Transverse colon (tissue), 4 donors: ENCODE measurements around the gene WNT11. TPM values are rescaled to one million over a fixed set of nuclear protein-coding genes. Genes with fewer than 3 reads are reported as not detected.

Experiments
- DNase-seq: peaks from one replicate; pipeline ENCODE4 v3.0.0-alpha.2; 2019
- H3K27ac ChIP-seq, 4 donors: fragments of 200-600 bp; sonication (generic); 2 replicates each; pipeline ENCODE4 v1.5.1; 2016 to 2018; ENCODE audit warnings: inconsistent platforms in 4 of 4
- H3K27me3 ChIP-seq: fragments of 200-600 bp; sonication (generic); 2 replicates; pipeline ENCODE4 v1.5.1; 2017; ENCODE audit warnings: inconsistent platforms
- H3K36me3 ChIP-seq, 4 donors: fragments of 200-600 bp; sonication (generic); 2 replicates each; pipeline ENCODE4 v1.5.1; 2017 to 2019; ENCODE audit warnings: inconsistent platforms in 4 of 4
- H3K4me1 ChIP-seq, 4 donors: fragments of 200-600 bp; sonication (generic); 2 replicates each; pipeline ENCODE4 v1.5.1; 2017 to 2020; ENCODE audit warnings: inconsistent platforms in 4 of 4
- H3K4me3 ChIP-seq, 4 donors: fragments of 200-600 bp; sonication (generic); 1 replicate in 1 of 4; 2 replicates in 3 of 4; pipeline versions ENCODE4 v1.5.1 to v1.6.1; 2017 to 2019; ENCODE audit warnings: inconsistent platforms in 4 of 4
- H3K9me3 ChIP-seq, 2 donors: fragments of 200-600 bp; sonication (generic); 2 replicates each; pipeline ENCODE4 v1.5.1; 2017 to 2019; ENCODE audit warnings: inconsistent platforms in 2 of 2
- CTCF ChIP-seq, 5 experiments: fragments of 200-600 bp in 3 of 5; fragments of 450-650 bp in 2 of 5; sonication (generic) in 3 of 5; IDR thresholded peaks; 1 replicate in 2 of 5; 2 replicates in 3 of 5; pipeline ENCODE4 v1.5.1; 2016 to 2017; ENCODE audit warnings: antibody characterized with exemption in 5 of 5, inconsistent platforms in 3 of 5, mild to moderate bottlenecking in 2 of 5, moderate library complexity in 1 of 5
- EP300 ChIP-seq: sonication (generic); formaldehyde crosslinking; IDR thresholded peaks from one replicate; pipeline ENCODE4 v1.6.1; 2017; ENCODE audit warnings: antibody characterized with exemption, low read depth
- POLR2A ChIP-seq: fragments of 450-650 bp; IDR thresholded peaks from one replicate; pipeline ENCODE4 v1.6.1; 2016; ENCODE audit warnings: antibody characterized with exemption, mild to moderate bottlenecking, moderate library complexity
- POLR2AphosphoS5 ChIP-seq, 3 donors: sonication (generic); formaldehyde crosslinking; IDR thresholded peaks; one replicate each; pipeline ENCODE4 v1.6.1; 2016; ENCODE audit warnings: antibody characterized with exemption in 3 of 3
- WGBS, 2 donors: methylation state at CpG; one replicate each; pipeline ENCODE4 v1.1.5; 2018; ENCODE audit warnings: low coverage in 1 of 2; 5-methylcytosine and 5-hydroxymethylcytosine counted together
- in situ Hi-C, 4 donors: fragments of 200-750 bp; cut with MboI; loops; one replicate each; pipeline versions ENCODE4 v1.15.0 to v1.15.1; 2017; ENCODE audit warnings: low sequenced_read_pairs in 3 of 4, low pct_ligation_motif_present in 1 of 4, low pct_unique_long_range_greater_than_20kb in 1 of 4
- intact Hi-C: fragments of 100-400 bp; cut with DNase I; formaldehyde crosslinking; loops from one replicate; pipeline ENCODE4 v1.15.1; 2023; ENCODE audit warnings: low total_unique reads
- total RNA-seq, 4 donors: library from RNA; depleted of rRNA; stranded (reverse); fragments of >200 nt; gene quantifications; one replicate each; pipeline ENCODE4 v1.1.0, GENCODE V29; 2016

WNT11 gene
- total RNA-seq, 4 donors from 2014 or later: 2.4 to 14.6 (median 9.9) TPM

DNA sequence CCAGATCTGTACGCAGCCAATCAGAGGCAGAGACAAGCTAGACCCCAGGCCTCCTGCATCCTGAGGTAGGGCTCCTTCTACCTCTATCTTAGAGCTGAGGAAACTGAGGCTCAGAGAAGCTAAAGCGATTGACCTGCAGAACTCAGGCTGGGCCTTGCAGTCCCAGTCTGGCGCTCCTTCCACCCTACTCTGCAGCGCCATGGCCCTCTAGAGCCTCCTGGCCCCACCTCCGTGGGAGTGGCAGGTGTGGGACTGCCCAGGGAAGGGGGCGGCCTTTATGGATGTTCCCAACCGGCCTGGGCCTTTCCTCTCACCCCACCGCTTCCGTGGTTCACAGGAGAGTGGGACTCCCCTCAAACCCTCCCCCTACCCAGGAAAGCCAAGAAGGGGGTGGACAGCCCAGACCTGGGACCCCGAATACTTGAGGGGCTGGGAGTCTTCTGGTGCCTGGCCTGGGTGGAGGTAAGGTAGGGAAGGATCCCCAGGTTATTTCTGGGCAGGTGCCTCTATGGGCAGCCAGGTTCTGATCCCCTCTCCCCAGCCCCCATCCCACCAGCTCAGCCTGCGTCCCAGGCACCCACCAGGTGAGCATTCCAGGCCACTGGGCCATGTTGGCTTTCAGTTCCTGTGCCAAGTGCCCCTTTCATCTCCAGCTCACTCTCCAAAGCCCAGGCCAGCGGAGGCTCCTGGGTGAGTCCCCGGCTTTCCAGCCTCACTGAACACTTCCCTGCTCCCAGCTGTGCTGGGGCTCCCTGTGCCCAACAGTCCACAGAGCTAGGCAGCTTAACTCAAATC lies 3.0 kb downstream of the WNT11 start:
- peaks cover 15 to 30% (median 27%) of the 10 kb centered on the region in 4 donors for H3K4me1 ChIP-seq
- no peak for DNase-seq
- no peaks in the 10 kb centered on the region for H3K36me3 ChIP-seq
- WGBS, 2 donors: 85% methylated on average over 13 of the region's 13 CpGs; no CpG with 5 or more reads in 1 of the 2 donors
- H3K4me3 ChIP-seq: no peak overlapping the region
- H3K9me3 ChIP-seq: no peaks in the 10 kb centered on the region
- intact Hi-C loops (no loop called here), in situ Hi-C loops (loop anchor here in 2 of 4 donors (5.0 to 25.0 kb wide), 2 partner anchors 109 to 114 kb away; no protein-coding TSS in a partner anchor)
- no peak for TF ChIP-seq CTCF (IDR thresholded peaks at IDR 0.05)
- TF ChIP-seq EP300: no peak
- no peak for TF ChIP-seq POLR2AphosphoS5 (IDR thresholded peaks at IDR 0.05)
- TF ChIP-seq POLR2A: no peak
- peaks cover 32% of the 10 kb centered on the region for H3K27me3 ChIP-seq
- H3K27ac ChIP-seq: no peak overlapping the region

- Histone ChIP-seq H3K27ac (no peak overlapping the region), H3K9me3 (no peaks in the 10 kb centered on the region), H3K36me3 (no peaks in the 10 kb centered on the region), H3K4me3 (no peak overlapping the region), H3K27me3 (peaks cover 25% of the 10 kb centered on the region), H3K4me1 (peaks cover 9 to 16% (median 14%) of the 10 kb centered on the region in 4 donors)
- intact Hi-C loops: no loop called here
- no peak for DNase-seq
- TF ChIP-seq POLR2AphosphoS5 (IDR thresholded peaks at IDR 0.05) (no peak), CTCF (IDR thresholded peaks at IDR 0.05) (no peak), POLR2A (no peak), EP300 (no peak)
- whole genome bisulfite sequencing, 2 donors: 90% methylated on average over 11 of the region's 11 CpGs; no CpG with 5 or more reads in 1 of the 2 donors
- in situ Hi-C loops: loop anchor here in 2 of 4 donors (5.0 to 25.0 kb wide), 2 partner anchors 110 to 115 kb away; no protein-coding TSS in a partner anchor
Measured at GRCh38 chr11:76201672-76202412, 4.5 kb downstream of the WNT11 start.

DNA sequence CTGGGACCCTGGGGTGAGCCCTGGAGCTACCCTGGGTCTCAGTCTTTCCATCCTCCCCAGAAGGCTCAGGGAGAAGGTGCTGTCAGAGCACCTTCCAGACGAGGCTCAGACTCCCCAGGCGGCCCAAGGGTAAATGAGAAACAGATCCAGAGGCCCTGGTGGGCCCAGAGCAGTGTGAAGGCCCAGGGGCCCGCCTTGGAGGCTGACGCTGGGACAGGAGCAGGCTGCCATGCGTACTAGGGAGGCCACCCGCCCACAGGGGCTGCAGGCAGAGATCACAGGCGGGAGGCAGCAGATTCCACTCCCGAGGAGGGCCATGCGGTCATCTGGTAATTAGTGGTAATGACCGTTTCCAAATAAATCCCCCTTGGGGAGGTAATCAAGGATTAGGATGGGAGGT lies 5.2 kb downstream of the WNT11 start:
- in situ Hi-C loops (loop anchor here in 2 of 4 donors (5.0 to 25.0 kb wide), 2 partner anchors 111 to 116 kb away; no protein-coding TSS in a partner anchor), intact Hi-C loops (no loop called here)
- Histone ChIP-seq H3K4me3 (no peak overlapping the region), H3K27me3 (peaks cover 19% of the 10 kb centered on the region), H3K9me3 (no peaks in the 10 kb centered on the region), H3K36me3 (no peaks in the 10 kb centered on the region), H3K27ac (no peak overlapping the region), H3K4me1 (peaks cover 5 to 8% (median 6%) of the 10 kb centered on the region in 4 donors)
- TF ChIP-seq POLR2AphosphoS5 (IDR thresholded peaks at IDR 0.05): no peak
- TF ChIP-seq POLR2A: no peak
- no peak for TF ChIP-seq CTCF (IDR thresholded peaks at IDR 0.05)
- TF ChIP-seq EP300: no peak
- WGBS, 2 donors: 94% methylated on average over 9 of the region's 10 CpGs; no CpG with 5 or more reads in 1 of the 2 donors
- no peak for DNase-seq
